Measurements from ENCODE around the gene NPAS3. TPM values are rescaled to one million over a fixed set of nuclear protein-coding genes. Genes with fewer than 3 reads are reported as not detected.

The NPAS3 gene
- total and polyA plus RNA-seq, 11 donors: 0.15 to 3.4 (median 0.92) TPM

DNA sequence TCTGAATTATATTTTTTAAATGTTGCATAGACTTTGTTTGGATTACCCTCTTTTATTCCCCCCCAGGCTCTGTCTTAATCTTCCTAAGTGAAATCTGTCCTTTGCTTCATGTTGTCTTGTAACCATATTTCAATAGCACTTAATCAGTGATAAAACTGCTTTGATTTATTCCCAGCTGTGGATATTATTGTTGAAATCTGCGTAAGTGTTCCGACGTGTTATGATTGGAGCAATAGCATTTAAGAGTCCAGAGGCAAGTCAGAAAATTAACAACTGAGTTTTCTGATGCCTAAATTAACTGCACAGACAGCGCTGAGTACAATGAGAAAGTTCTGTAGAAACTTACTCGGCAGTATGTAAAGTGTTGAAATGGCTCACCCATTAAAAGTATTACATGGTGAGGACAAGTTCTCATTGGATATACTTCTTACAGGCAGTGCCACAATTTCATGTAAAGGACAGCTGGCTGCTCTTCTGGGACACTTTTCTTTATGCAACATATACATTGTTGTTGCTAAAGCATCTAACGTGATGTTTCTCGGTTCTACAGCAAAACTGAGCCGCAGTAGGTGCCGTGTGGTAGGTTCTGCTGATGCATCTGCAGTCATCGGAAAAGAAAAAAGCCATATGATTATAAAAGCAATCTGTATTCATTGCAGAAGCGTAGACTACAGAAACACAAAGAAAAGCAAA is 511.2 kb downstream of the NPAS3 start:
- DNase-seq (no peak), ATAC-seq (no peak)
- intact Hi-C loops (cut with DNase I): loop anchor here in 1 of 10 donors (10.0 kb wide), 1 partner anchor 225 kb away; no protein-coding TSS in a partner anchor
- H3K27ac ChIP-seq: no peak overlapping the region
- no peak for TF ChIP-seq CTCF (IDR thresholded peaks at IDR 0.05)
- TF ChIP-seq POLR2A (IDR thresholded peaks at IDR 0.05): no peak
- no peaks in the 10 kb centered on the region for H3K27me3 ChIP-seq
- H3K9me3 ChIP-seq: no peaks in the 10 kb centered on the region
- H3K4me1 ChIP-seq: peaks cover 0 to 12% (median 0%) of the 10 kb centered on the region in 12 donors
- WGBS, 4 donors: 76 to 86% (median 80%) methylated on average over 11 of the region's 11 CpGs
- H3K4me3 ChIP-seq: no peak overlapping the region
- H3K36me3 ChIP-seq: no peaks in the 10 kb centered on the region

DNA sequence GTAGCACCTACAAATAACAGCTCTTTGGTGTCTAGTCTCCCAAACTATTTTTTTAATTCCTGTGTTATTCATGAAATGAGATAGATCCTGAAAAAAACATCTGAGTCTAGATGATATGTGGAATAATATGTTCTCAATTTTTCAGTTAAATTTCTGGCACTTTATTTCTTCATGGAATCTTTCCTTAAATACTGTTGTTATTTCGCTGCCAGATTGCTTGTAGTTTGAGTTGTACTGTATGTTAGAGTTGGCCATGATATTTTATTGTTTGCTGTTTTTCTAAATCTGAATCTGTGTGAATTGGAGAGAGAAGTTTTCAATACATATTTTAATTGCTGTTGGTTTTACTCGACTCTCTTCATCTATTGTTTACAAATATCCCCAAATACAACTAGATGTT is 511.7 kb downstream of the NPAS3 start:
- Histone ChIP-seq H3K27me3 (no peaks in the 10 kb centered on the region), H3K27ac (no peak overlapping the region), H3K4me3 (no peak overlapping the region), H3K4me1 (peaks cover 0 to 12% (median 0%) of the 10 kb centered on the region in 12 donors), H3K36me3 (no peaks in the 10 kb centered on the region), H3K9me3 (no peaks in the 10 kb centered on the region)
- intact Hi-C loops (cut with DNase I): no loop called here
- DNase-seq (no peak), ATAC-seq (no peak)
- TF ChIP-seq CTCF (IDR thresholded peaks at IDR 0.05) (no peak), POLR2A (IDR thresholded peaks at IDR 0.05) (no peak)
- WGBS, 4 donors: 77 to 94% (median 88%) methylated on average over 2 of the region's 2 CpGs

GRCh38 chr14:33451211-33451610 is 512.5 kb downstream of the NPAS3 start:
- H3K9me3 ChIP-seq: no peaks in the 10 kb centered on the region
- H3K27ac ChIP-seq: peak overlapping the region in 1 of 12 donors; percentile 21
- H3K27me3 ChIP-seq: no peaks in the 10 kb centered on the region
- peak in 3 of 4 donors; percentile 24 to 71 (median 71) for ATAC-seq
- H3K36me3 ChIP-seq: no peaks in the 10 kb centered on the region
- no peak for DNase-seq
- 45 to 55% (median 52%) methylated on average over 3 of the region's 3 CpGs for WGBS, 4 donors
- H3K4me1 ChIP-seq: peaks cover 0 to 12% (median 0%) of the 10 kb centered on the region in 12 donors
- no peak for TF ChIP-seq CTCF (IDR thresholded peaks at IDR 0.05)
- TF ChIP-seq POLR2A (IDR thresholded peaks at IDR 0.05): no peak
- intact Hi-C loops (cut with DNase I): no loop called here
- no peak overlapping the region for H3K4me3 ChIP-seq

DNA sequence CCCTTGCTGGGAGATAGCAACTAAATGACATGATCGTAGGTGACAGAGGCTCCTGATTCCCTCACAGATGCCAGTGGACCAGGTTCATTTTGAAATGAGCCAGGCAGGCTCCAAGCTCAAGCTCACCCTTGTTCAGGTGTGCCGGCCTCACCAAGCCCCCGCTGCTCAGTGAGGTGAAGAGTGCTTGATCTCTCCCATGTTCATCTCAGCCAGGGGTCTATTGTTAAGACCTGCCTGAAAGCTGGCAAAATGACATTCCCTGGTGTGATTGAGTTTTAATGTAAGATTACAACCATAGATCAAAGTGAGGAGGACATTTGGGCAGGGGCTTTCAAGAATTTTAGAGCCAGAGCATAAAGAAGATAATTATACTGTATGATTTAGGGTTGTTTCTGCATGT is 514.3 kb downstream of the NPAS3 start:
- no peak overlapping the region for H3K4me3 ChIP-seq
- TF ChIP-seq POLR2A (IDR thresholded peaks at IDR 0.05) (no peak), CTCF (IDR thresholded peaks at IDR 0.05) (no peak)
- H3K9me3 ChIP-seq: no peaks in the 10 kb centered on the region
- no peaks in the 10 kb centered on the region for H3K27me3 ChIP-seq
- DNase-seq: no peak
- intact Hi-C loops (cut with DNase I): no loop called here
- H3K36me3 ChIP-seq: no peaks in the 10 kb centered on the region
- no peak for ATAC-seq
- H3K27ac ChIP-seq: no peak overlapping the region
- H3K4me1 ChIP-seq: peaks cover 0 to 12% (median 0%) of the 10 kb centered on the region in 12 donors
- WGBS, 4 donors: 86 to 96% (median 94%) methylated on average over 3 of the region's 3 CpGs
